Measurements from ENCODE around the gene LRRC2. TPM values are rescaled to one million over a fixed set of nuclear protein-coding genes. Genes with fewer than 3 reads are reported as not detected.
"Not testable (repeated sequence)": the region's sequence is repeated elsewhere in the genome, so short reads cannot be mapped to it uniquely, and the experiment has no call there.

Gene LRRC2
- total RNA-seq, 2 donors from 2014 or later = 0.19 TPM; not detected in 1

- DNase-seq = peak; percentile 13 to 26
- no peak overlapping the region for H3K4me3 Mint-ChIP-seq
- peaks cover 0 to 2% of the 10 kb centered on the region in 2 donors for H3K9me3 Mint-ChIP-seq
- peak; percentile 21 to 40 for ATAC-seq (replicated peaks in 1 of 2)
- no peak overlapping the region for H3K27ac Mint-ChIP-seq
- H3K4me1 Mint-ChIP-seq (ENCODE audit: low read depth) = peaks cover 33% of the 10 kb centered on the region
- peaks cover 0 to 2% of the 10 kb centered on the region in 2 donors for H3K36me3 Mint-ChIP-seq (ENCODE audit: insufficient read depth in 2 of 2)
- no peaks in the 10 kb centered on the region for H3K27me3 Mint-ChIP-seq (ENCODE audit: low read depth)
Observed at GRCh38 chr3:46504789-46505188, 61.3 kb downstream of the LRRC2 start.

- Mint-ChIP-seq H3K36me3 (ENCODE audit: insufficient read depth in 2 of 2) (peaks cover 0 to 2% of the 10 kb centered on the region in 2 donors), H3K4me3 (no peak overlapping the region), H3K4me1 (ENCODE audit: low read depth) (peaks cover 33% of the 10 kb centered on the region), H3K27me3 (ENCODE audit: low read depth) (no peaks in the 10 kb centered on the region), H3K27ac (no peak overlapping the region), H3K9me3 (peaks cover 0 to 2% of the 10 kb centered on the region in 2 donors)
- ATAC-seq (replicated peaks in 1 of 2) = no peak
- DNase-seq = no peak
Observed at GRCh38 chr3:46503200-46503874, 62.8 kb downstream of the LRRC2 start.

GRCh38 chr3:46501702-46502101 lies 64.4 kb downstream of the LRRC2 start:
- no peak for ATAC-seq (replicated peaks in 1 of 2)
- peaks cover 0 to 2% of the 10 kb centered on the region in 2 donors for H3K36me3 Mint-ChIP-seq (ENCODE audit: insufficient read depth in 2 of 2)
- no peak overlapping the region for H3K4me3 Mint-ChIP-seq
- H3K27me3 Mint-ChIP-seq (ENCODE audit: low read depth) = no peaks in the 10 kb centered on the region
- peaks cover 33% of the 10 kb centered on the region for H3K4me1 Mint-ChIP-seq (ENCODE audit: low read depth)
- DNase-seq = no peak
- H3K9me3 Mint-ChIP-seq = peaks cover 0 to 2% of the 10 kb centered on the region in 2 donors
- no peak overlapping the region for H3K27ac Mint-ChIP-seq

GRCh38 chr3:46500656-46501635 lies 65.2 kb downstream of the LRRC2 start:
- no peak overlapping the region for H3K4me3 Mint-ChIP-seq
- peaks cover 0 to 2% of the 10 kb centered on the region in 2 donors for H3K36me3 Mint-ChIP-seq (ENCODE audit: insufficient read depth in 2 of 2)
- ATAC-seq (replicated peaks in 1 of 2) (no peak), DNase-seq (no peak)
- H3K27ac Mint-ChIP-seq = no peak overlapping the region
- H3K27me3 Mint-ChIP-seq (ENCODE audit: low read depth) = no peaks in the 10 kb centered on the region
- H3K4me1 Mint-ChIP-seq (ENCODE audit: low read depth) = peaks cover 33% of the 10 kb centered on the region
- peaks cover 0 to 2% of the 10 kb centered on the region in 2 donors for H3K9me3 Mint-ChIP-seq

GRCh38 chr3:46498916-46499519 lies 67.1 kb downstream of the LRRC2 start:
- Mint-ChIP-seq H3K27ac (no peak overlapping the region), H3K36me3 (ENCODE audit: insufficient read depth in 2 of 2) (no peaks in the 10 kb centered on the region), H3K4me1 (ENCODE audit: low read depth) (peaks cover 21% of the 10 kb centered on the region), H3K9me3 (no peaks in the 10 kb centered on the region), H3K27me3 (ENCODE audit: low read depth) (no peaks in the 10 kb centered on the region), H3K4me3 (no peak overlapping the region)
- no peak for DNase-seq
- no peak for ATAC-seq (replicated peaks in 1 of 2)

- Mint-ChIP-seq H3K27me3 (ENCODE audit: low read depth) (no peaks in the 10 kb centered on the region), H3K36me3 (ENCODE audit: insufficient read depth in 2 of 2) (no peaks in the 10 kb centered on the region), H3K4me1 (ENCODE audit: low read depth) (peaks cover 8% of the 10 kb centered on the region), H3K27ac (no peak within 1 kb of the TSS), H3K9me3 (no peaks in the 10 kb centered on the region), H3K4me3 (no peak within 1 kb of the TSS)
- ATAC-seq (replicated peaks in 1 of 2) (no peak), DNase-seq (no peak)
Observed at GRCh38 chr3:46497556-46498265, 68.4 kb downstream of the LRRC2 start, which contains the start of gene RTP3. RTP3 (plus strand) TSS chr3:46497976; CDS start chr3:46498063, 87 bp downstream.

- H3K27me3 Mint-ChIP-seq (ENCODE audit: low read depth) = no peaks in the 10 kb centered on the region
- H3K36me3 Mint-ChIP-seq (ENCODE audit: insufficient read depth in 2 of 2) = no peaks in the 10 kb centered on the region
- H3K4me1 Mint-ChIP-seq (ENCODE audit: low read depth) = peaks cover 6% of the 10 kb centered on the region
- no peak overlapping the region for H3K27ac Mint-ChIP-seq
- H3K9me3 Mint-ChIP-seq = no peaks in the 10 kb centered on the region
- DNase-seq = peak; percentile 23 to 35
- H3K4me3 Mint-ChIP-seq = no peak overlapping the region
- ATAC-seq (replicated peaks in 1 of 2) = no peak
Observed at GRCh38 chr3:46496746-46497555, 69.2 kb downstream of the LRRC2 start.

GRCh38 chr3:46495901-46496456 lies 70.1 kb downstream of the LRRC2 start:
- DNase-seq (no peak), ATAC-seq (replicated peaks in 1 of 2) (no peak)
- Mint-ChIP-seq H3K4me3 (no peak overlapping the region), H3K4me1 (ENCODE audit: low read depth) (peaks cover 5% of the 10 kb centered on the region), H3K9me3 (no peaks in the 10 kb centered on the region), H3K27ac (no peak overlapping the region), H3K27me3 (ENCODE audit: low read depth) (no peaks in the 10 kb centered on the region), H3K36me3 (ENCODE audit: insufficient read depth in 2 of 2) (no peaks in the 10 kb centered on the region)

- not testable (repeated sequence) for H3K27ac Mint-ChIP-seq; H3K4me3 Mint-ChIP-seq; H3K4me1 Mint-ChIP-seq (ENCODE audit: low read depth); H3K27me3 Mint-ChIP-seq (ENCODE audit: low read depth); H3K36me3 Mint-ChIP-seq (ENCODE audit: insufficient read depth in 2 of 2); ATAC-seq (replicated peaks in 1 of 2); H3K9me3 Mint-ChIP-seq; DNase-seq
Observed at GRCh38 chr3:46494491-46494890, 71.6 kb downstream of the LRRC2 start.

GRCh38 chr3:46492890-46493547 lies 73.1 kb downstream of the LRRC2 start:
- no peaks in the 10 kb centered on the region for H3K27me3 Mint-ChIP-seq (ENCODE audit: low read depth)
- ATAC-seq (replicated peaks in 1 of 2) = no peak
- no peak for DNase-seq
- H3K9me3 Mint-ChIP-seq = no peaks in the 10 kb centered on the region
- peaks cover 9% of the 10 kb centered on the region for H3K4me1 Mint-ChIP-seq (ENCODE audit: low read depth)
- H3K27ac Mint-ChIP-seq = no peak overlapping the region
- no peak overlapping the region for H3K4me3 Mint-ChIP-seq
- no peaks in the 10 kb centered on the region for H3K36me3 Mint-ChIP-seq (ENCODE audit: insufficient read depth in 2 of 2)
